HG03175 (cell line): ENCODE results near the gene ITGA1.
A peak's percentile ranks its signal among the peaks of the same experiment; 100 is the strongest.
"Not testable (repeated sequence)": the region's sequence is repeated elsewhere in the genome, so short reads cannot be mapped to it uniquely, and the experiment has no call there.

ENCODE experiments used
- ATAC-seq: cut with Tn5 transposase; IDR thresholded peaks from one replicate; pipeline ENCODE4 v1.9.1; 2021; ENCODE audit warnings: mild to moderate bottlenecking, moderate library complexity; ENCODE audit not compliant: unreplicated experiment

ITGA1 gene

GRCh38 chr5:52827815-52828214, 40.1 kb downstream of the ITGA1 start:
- no peak for ATAC-seq

- ATAC-seq: no peak
Measured at GRCh38 chr5:52829664-52830063, 41.9 kb downstream of the ITGA1 start.

- no peak for ATAC-seq
Measured at GRCh38 chr5:52830650-52831049, 42.9 kb downstream of the ITGA1 start.

GRCh38 chr5:52831786-52832511, 44.2 kb downstream of the ITGA1 start:
- no peak for ATAC-seq

- no peak for ATAC-seq
Measured at GRCh38 chr5:52834320-52834719, 46.6 kb downstream of the ITGA1 start.

GRCh38 chr5:52837068-52837467, 49.4 kb downstream of the ITGA1 start:
- no peak for ATAC-seq

- no peak for ATAC-seq
Measured at GRCh38 chr5:52837591-52838001, 49.9 kb downstream of the ITGA1 start.

- no peak for ATAC-seq
Measured at GRCh38 chr5:52838326-52839015, 50.8 kb downstream of the ITGA1 start.

- no peak for ATAC-seq
Measured at GRCh38 chr5:52839285-52839684, 51.6 kb downstream of the ITGA1 start.

DNA sequence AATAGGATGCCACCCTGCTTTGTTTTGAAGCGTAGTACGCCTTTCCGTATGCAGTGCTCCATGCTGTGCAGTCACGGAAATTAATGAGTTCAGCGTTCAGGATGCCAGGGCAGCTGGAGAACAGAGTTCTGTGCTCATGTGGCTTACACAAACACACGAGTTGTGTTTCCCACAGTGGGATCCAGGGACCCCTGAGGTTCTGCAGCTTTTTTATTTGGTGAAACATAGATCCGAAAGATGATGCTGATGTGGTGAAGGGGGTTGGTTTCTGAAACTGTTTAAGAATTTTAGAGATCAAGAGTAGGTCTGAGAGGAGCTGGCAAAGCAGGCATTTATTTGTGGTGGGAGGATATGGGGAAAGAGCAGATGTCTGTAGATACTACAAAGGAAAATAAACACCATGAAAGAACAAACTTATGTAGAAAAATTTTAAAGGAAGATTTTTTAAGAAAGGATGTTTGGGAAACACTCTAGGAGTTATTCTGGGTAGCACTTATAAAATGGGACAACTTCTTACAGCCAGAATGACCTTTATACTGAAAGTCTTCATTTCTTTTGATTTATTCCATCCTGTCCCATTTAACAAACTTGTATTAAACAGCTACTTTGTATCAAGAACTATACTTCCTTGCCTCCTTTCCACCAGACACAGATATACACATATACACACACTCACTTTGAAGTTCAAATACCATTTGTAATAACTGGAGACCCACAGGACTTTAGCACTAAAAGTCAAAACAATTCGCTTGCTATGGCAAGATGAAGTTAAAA, 52.7 kb downstream of the ITGA1 start:
- ATAC-seq: no peak

GRCh38 chr5:52841114-52841513, 53.4 kb downstream of the ITGA1 start:
- no peak for ATAC-seq

GRCh38 chr5:52842111-52842510, 54.4 kb downstream of the ITGA1 start:
- ATAC-seq: no peak

DNA sequence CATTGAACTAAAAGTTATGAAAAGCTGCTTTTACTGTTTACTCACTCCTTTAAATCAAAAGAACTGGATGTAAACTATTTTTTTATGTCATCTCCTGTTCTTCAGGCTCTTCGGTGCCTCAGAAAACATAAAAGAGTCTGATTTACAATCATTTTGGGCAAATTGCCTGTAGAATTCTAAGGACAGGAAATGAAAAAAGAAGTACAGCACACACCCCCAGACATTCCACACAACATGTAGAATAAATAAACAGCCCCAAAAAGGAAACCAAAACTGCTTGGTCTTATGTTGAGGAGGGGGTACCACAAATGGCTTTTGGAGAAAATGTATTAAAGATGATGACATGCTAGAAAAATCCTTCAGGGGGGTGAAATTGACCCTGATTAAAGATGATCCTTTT, 57.2 kb downstream of the ITGA1 start:
- no peak for ATAC-seq

- no peak for ATAC-seq
Measured at GRCh38 chr5:52846182-52846842, 58.6 kb downstream of the ITGA1 start.

GRCh38 chr5:52848688-52849087, 61.0 kb downstream of the ITGA1 start:
- ATAC-seq: not testable (repeated sequence)

DNA sequence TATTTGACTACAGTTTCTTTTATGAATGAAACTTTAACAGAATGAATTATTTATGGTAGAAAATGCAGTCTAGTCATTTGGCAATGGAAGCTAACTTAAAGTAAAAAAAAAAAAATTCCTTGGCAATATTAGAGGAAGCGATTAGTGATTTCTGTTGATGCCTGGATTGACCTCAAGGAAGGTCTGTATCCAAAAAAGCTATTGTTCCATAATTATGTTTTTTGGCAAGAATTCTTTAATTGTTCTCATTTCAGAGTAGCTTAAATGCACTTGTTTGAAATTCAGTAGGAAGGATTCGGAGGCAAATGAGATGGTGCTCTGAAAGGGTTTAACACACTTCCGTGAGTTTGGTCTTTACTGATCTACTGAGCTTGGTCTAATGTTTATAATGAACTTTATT, 61.8 kb downstream of the ITGA1 start:
- no peak for ATAC-seq

GRCh38 chr5:52853650-52854049, 65.9 kb downstream of the ITGA1 start:
- ATAC-seq: no peak

DNA sequence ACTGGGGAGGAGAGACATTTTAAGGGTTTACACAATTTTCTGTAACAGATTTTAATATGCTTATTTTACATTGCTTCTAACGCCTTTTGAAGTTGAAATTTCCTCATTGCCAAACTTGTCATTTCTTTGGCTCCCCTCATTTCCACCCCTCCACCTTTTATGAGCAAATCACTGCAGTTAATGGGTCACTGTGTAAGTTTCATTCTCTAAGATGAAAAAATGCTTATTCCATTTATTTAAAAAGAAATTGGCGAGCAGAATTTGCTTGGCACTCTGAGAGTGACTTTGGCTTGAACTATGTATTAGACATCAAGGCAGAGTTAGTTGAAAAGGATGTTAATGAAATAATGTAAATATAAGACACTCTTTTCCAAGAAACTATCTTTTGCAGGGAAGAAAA, 66.6 kb downstream of the ITGA1 start:
- ATAC-seq: no peak

GRCh38 chr5:52854949-52855348, 67.2 kb downstream of the ITGA1 start:
- no peak for ATAC-seq

- peak; percentile 92 for ATAC-seq
Measured at GRCh38 chr5:52856564-52856963, 68.8 kb downstream of the ITGA1 start.

DNA sequence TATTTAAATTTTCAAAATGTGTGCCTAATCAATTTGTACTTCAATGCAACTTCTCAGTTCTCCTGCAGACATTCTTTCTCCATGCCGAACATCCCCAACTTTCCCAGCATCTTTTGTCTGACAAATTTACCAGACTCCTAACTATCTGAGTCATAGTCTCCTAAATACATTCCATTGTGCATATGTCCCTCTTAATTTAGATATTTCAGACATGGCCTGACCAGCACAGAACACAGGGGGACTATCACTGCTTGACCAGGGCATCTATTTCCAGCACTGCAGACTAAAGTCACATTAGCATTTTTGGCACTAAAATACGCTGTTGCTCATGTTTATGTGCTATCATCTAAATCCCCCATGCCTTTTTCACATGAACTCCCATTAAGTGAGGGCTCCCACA, 71.9 kb downstream of the ITGA1 start:
- no peak for ATAC-seq
